GM13976 (cell line): ENCODE results near the gene CUL9.

Source experiments
- DNase-seq: peaks from one replicate; pipeline ENCODE4 v3.0.0; 2012; ENCODE audit warnings: low spot score
- in situ Hi-C: fragments of 300-500 bp; cut with MboI; formaldehyde crosslinking; loops from one replicate; pipeline ENCODE4 v1.12.0; 2022; ENCODE audit warnings: low sequenced_read_pairs, mixed read lengths, inconsistent platforms; ENCODE audit not compliant: unreplicated experiment
- TF ChIP-seq, protein P1 (sequence below): IDR thresholded peaks from 2 replicates; pipeline ENCODE4 v1.5.1; 2012; ENCODE audit warnings: borderline replicate concordance, mild to moderate bottlenecking; ENCODE audit not compliant: insufficient read depth; ENCODE audit errors: extremely low read depth, missing control alignments, control extremely low read depth

CUL9 gene

GRCh38 chr6:43180985-43181384, 1.0 kb upstream of the CUL9 start:
- DNase-seq, result no peak
- in situ Hi-C loops, result no loop called here
- TF ChIP-seq, protein P1, sequence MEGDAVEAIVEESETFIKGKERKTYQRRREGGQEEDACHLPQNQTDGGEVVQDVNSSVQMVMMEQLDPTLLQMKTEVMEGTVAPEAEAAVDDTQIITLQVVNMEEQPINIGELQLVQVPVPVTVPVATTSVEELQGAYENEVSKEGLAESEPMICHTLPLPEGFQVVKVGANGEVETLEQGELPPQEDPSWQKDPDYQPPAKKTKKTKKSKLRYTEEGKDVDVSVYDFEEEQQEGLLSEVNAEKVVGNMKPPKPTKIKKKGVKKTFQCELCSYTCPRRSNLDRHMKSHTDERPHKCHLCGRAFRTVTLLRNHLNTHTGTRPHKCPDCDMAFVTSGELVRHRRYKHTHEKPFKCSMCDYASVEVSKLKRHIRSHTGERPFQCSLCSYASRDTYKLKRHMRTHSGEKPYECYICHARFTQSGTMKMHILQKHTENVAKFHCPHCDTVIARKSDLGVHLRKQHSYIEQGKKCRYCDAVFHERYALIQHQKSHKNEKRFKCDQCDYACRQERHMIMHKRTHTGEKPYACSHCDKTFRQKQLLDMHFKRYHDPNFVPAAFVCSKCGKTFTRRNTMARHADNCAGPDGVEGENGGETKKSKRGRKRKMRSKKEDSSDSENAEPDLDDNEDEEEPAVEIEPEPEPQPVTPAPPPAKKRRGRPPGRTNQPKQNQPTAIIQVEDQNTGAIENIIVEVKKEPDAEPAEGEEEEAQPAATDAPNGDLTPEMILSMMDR, result no peak

DNA sequence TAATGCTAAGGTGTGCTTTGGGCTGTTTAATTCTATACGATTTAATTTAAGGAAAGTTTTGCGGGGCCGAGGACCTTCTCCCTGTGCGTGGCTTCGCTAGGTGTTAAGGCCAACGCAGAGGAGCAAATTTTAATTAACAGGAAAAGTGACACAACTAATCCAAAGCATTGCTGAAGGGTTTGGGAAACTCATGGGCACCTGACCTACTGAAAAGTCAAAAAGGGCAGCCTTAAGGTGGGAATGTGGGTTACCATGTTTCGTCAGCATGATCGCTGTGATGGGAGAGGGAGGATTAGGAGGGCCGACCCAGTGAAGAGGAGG, 415 bp upstream of the CUL9 start:
- in situ Hi-C loops, result no loop called here
- no peak for DNase-seq
- TF ChIP-seq, protein P1, result no peak

DNA sequence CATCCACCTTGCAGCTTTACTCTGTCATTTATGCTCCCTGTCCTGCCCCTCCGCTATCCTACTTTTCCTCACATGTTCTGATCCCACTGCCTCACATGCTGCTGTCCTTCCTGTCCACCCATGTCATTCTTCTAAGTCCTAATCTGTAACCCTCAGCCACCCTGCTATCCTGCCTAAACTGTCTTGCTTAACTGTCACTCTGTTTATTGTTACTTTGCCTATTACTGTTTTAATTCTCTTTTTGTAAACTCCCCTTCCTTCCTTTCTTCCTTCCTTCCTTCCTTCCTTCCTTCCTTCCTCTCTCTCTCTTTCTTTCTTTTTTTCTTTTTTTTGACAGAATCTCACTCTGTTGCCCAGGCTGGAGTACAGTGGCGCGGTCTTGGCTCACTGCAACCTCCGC, 1.4 kb downstream of the CUL9 start:
- in situ Hi-C loops, result no loop called here
- TF ChIP-seq, protein P1, result no peak
- DNase-seq, result no peak

- TF ChIP-seq, protein P1, result no peak
- in situ Hi-C loops, result no loop called here
- no peak for DNase-seq
Observed at GRCh38 chr6:43184268-43184985, 2.4 kb downstream of the CUL9 start.

DNA sequence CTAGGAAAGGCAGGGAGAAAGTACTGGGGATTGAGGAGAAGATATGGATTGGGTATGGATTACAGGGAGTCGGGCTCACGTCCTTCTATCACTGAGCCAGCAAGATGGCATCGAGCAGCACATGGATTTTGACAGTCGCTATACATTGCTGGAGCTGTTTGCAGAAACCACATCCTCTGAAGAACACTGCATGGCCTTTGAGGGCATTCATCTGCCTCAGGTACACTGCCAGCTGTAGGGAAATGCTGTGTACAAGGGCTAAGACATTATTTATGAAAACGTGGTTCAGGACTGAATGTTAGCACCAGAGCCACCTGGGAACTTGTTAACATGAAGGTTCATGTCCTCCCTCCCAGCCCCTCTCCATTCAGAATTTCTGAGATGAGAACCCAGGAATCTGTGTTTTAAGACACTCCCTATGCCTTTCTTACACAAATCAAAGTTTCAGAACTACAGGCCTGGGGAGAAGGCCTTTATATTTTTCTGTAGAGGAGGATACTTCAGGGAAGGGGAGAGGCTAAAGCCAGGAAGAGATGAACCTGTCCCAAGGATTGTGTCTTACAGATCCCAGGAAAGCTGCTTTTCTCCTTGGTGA, 3.5 kb downstream of the CUL9 start:
- in situ Hi-C loops, result no loop called here
- DNase-seq, result no peak
- TF ChIP-seq, protein P1, result no peak

DNA sequence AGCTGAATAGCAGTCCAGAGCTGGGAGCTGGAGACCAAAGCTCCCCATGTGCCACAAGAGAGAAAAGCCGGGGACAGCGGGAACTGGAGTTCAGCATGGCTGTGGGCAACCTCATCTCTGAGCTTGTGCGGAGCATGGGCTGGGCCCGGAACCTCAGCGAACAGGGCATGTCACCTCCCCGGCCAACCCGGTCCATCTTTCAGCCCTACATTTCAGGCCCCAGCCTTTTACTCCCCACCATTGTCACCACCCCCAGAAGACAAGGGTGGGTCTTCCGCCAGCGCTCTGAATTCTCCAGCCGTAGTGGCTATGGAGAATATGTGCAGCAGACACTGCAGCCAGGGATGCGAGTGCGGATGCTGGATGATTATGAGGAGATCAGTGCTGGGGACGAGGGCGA, 4.0 kb downstream of the CUL9 start:
- in situ Hi-C loops, result no loop called here
- TF ChIP-seq, protein P1, result no peak
- DNase-seq, result no peak
